GM21381 (cell line): Measurements from ENCODE around the gene SETD2.

Experiments
- ATAC-seq: cut with Tn5 transposase; IDR thresholded peaks from one replicate; pipeline ENCODE4 v1.9.1; 2021; ENCODE audit warnings: mild to moderate bottlenecking, moderate library complexity; ENCODE audit not compliant: unreplicated experiment

Gene SETD2

GRCh38 chr3:46999516-47000197 is 164.3 kb downstream of the SETD2 start:
- ATAC-seq, result no peak

- ATAC-seq, result no peak
Observed at GRCh38 chr3:46998852-46999515, 164.9 kb downstream of the SETD2 start.

- no peak for ATAC-seq
Observed at GRCh38 chr3:46998121-46998851, 165.6 kb downstream of the SETD2 start.

- ATAC-seq, result no peak
Observed at GRCh38 chr3:46997453-46998091, 166.3 kb downstream of the SETD2 start.

- no peak for ATAC-seq
Observed at GRCh38 chr3:46996689-46997452, 167.0 kb downstream of the SETD2 start.

GRCh38 chr3:46995901-46996562 is 167.9 kb downstream of the SETD2 start:
- ATAC-seq, result no peak

GRCh38 chr3:46994801-46995731 is 168.8 kb downstream of the SETD2 start:
- no peak for ATAC-seq

GRCh38 chr3:46993986-46994385 is 169.9 kb downstream of the SETD2 start:
- ATAC-seq, result no peak

- ATAC-seq, result no peak
Observed at GRCh38 chr3:46993292-46993691, 170.6 kb downstream of the SETD2 start.

GRCh38 chr3:46992231-46992630 is 171.7 kb downstream of the SETD2 start:
- ATAC-seq, result no peak

- ATAC-seq, result no peak
Observed at GRCh38 chr3:46991406-46992165, 172.3 kb downstream of the SETD2 start.

GRCh38 chr3:46990573-46991374 is 173.1 kb downstream of the SETD2 start:
- no peak for ATAC-seq

- ATAC-seq, result no peak
Observed at GRCh38 chr3:46989146-46989810, 174.6 kb downstream of the SETD2 start.

GRCh38 chr3:46988616-46989015 is 175.3 kb downstream of the SETD2 start:
- no peak for ATAC-seq

- ATAC-seq, result peak; percentile 69
Observed at GRCh38 chr3:46987743-46988401, 176.0 kb downstream of the SETD2 start.

- ATAC-seq, result no peak
Observed at GRCh38 chr3:46987319-46987742, 176.6 kb downstream of the SETD2 start.
